ENCODE measurements around the gene TMTC1.
"Not testable (repeated sequence)": the region's sequence is repeated elsewhere in the genome, so short reads cannot be mapped to it uniquely, and the experiment has no call there.

TMTC1 gene

DNA sequence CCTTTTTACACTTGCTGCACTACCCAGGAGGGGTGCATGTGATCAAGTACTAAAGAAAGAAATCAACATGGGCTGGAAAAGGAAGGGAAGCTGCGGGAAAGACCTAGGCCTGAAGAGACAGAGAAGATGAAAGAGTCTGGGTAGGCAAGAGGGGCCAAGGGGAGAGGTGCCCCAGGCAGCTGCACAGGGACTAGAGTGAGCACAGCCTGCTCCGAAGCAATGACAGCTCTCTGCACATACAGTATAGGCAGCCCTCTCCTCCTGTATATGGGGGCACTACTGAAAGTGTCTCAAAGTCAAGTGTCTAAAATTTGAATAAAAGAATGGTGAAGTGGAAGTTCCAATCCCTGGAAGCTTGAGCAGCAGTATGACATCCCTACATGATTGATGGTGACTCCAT lies 112.0 kb downstream of the TMTC1 start:
- no peak for DNase-seq (ENCODE audit: low read depth in 2 of 2)

DNA sequence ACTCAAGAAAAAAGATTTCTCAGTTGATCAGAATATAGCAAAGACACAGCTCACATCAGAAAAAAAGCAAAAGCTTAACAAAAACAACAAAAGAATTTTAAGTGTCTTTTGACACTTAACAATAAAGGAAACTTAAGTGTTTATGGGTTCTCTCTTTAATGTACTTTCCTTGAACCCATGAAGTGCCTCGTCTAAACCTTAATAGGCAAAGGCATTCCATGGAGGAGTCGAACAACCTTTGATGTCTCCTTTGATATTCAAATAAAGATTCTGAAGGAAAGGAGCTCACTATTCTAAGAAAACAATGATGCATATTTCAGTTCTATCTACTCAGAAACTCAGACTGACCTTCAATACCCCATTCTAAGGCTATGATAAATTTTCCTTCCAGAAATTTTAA lies 116.7 kb downstream of the TMTC1 start:
- DNase-seq (ENCODE audit: low read depth in 2 of 2) = no peak

GRCh38 chr12:29665107-29665506 lies 118.6 kb downstream of the TMTC1 start:
- DNase-seq (ENCODE audit: low read depth in 2 of 2) = no peak

- DNase-seq (ENCODE audit: low read depth in 2 of 2) = no peak
Measured at GRCh38 chr12:29662734-29663323, 120.9 kb downstream of the TMTC1 start.

DNA sequence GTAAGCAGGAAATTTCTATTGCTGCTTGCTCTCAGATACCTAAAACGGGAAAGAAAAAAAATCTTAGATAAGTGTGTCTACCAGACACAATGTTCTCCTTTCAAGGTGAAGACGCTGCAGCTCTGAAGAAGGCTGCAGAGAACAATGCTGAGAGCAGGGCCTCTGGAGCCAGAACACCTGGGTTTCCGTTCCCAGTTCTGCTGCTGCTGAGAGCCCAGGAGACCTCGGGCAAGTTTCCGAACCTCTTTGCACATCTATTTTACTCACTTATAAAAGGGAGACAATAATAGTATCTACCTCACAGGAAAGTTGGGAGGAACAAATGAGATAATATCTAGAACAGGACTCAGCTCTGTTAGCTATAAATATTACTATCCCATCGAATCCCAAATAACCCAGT lies 122.9 kb downstream of the TMTC1 start:
- no peak for DNase-seq (ENCODE audit: low read depth in 2 of 2)

DNA sequence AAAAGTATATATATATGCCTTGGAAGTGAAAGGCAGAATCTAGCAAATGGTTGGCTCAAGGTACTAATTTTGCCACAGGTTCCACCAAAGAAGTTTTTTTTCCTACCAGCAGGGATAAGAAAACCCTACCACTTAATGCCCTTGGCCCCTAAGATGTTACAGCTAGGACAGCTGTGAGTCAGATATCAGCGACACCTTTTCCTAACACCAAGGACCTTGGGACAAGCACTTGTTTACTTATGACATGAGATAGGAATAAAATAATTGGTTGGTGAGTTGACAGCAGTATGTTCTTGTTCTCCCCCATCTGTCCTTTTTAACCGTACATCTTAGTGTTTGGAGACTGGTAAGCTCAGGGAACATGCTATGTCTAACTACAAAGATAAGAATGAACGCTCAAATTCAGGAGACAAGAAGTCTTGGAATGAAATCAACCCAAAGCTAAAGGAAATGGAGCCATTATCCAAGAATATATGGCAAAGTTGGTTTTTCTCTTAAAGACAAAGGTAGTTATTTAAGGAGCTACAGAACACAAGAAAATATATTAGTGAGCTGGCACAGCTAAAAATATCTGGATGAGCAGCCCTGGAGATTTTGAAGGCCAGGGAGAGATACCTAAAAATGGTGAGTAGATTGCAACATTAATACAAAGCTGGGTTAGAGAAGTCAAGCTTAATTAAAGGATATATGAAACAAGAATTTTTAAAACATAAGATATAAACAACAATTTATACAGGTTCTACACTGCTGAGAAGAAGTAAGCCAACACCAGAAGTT lies 126.8 kb downstream of the TMTC1 start:
- no peak for DNase-seq (ENCODE audit: low read depth in 2 of 2)

DNA sequence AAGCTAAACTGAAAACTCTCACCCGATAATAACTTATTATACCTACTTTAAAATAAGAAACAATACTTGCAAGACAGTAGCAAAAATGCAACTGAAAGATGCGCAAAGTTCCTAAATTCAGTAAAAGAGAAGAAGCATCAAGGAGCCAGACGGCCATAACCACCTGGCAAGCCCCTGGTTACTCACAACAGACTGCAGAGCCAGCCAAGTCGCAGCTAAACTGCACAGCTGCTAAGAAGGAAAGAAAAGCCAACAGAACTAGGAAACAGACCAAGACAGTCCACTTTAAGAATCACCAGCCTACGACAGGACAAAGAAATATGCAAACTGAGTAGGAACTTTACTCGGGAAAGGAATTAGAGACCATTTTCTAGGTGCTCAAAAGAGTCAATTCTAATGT lies 127.9 kb downstream of the TMTC1 start:
- DNase-seq (ENCODE audit: low read depth in 2 of 2) = no peak

GRCh38 chr12:29653286-29653685 lies 130.5 kb downstream of the TMTC1 start:
- DNase-seq (ENCODE audit: low read depth in 2 of 2) = no peak

DNA sequence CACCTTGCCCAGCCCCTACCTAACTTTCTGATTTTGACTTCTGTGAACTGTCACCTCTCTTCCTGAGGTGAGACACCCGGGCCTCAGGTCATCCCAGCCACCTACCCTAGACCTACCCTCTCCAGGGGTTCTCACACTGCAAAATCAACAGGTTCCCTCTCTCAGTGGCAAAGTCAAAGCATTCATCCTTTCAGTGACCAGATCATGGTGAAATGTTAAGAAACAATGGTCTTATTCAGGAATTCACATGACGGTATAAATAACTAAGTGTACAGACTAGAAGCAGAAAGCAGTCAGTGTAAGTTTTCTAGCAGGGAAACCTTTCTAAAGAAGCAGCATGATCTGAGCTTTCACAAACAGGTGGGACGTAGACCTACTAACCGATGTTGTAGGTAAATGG lies 133.4 kb downstream of the TMTC1 start:
- no peak for DNase-seq (ENCODE audit: low read depth in 2 of 2)

DNA sequence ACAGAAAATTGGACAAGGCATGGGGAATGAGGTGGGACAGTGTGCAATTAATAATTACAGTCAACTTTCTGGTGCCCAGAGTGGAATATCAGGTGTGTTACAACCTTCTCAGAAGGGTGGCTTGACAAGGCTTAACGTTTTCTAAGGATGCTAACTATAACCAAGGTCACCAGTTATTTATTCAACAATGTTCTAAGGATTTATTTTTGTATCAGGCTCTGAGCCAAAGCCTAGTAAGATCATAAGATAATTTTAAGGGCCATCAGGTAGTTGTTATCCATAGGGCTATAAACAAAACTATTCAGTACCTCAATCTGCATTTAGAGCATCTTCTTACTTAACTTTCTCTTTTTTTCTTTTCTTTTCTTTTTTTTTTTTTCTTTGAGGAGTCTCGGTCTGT lies 134.0 kb downstream of the TMTC1 start:
- no peak for DNase-seq (ENCODE audit: low read depth in 2 of 2)

- DNase-seq (ENCODE audit: low read depth in 2 of 2) = no peak
Measured at GRCh38 chr12:29644536-29645162, 139.1 kb downstream of the TMTC1 start.

- no peak for DNase-seq (ENCODE audit: low read depth in 2 of 2)
Measured at GRCh38 chr12:29640589-29641345, 143.0 kb downstream of the TMTC1 start.

GRCh38 chr12:29639893-29640495 lies 143.7 kb downstream of the TMTC1 start:
- DNase-seq (ENCODE audit: low read depth in 2 of 2) = no peak

DNA sequence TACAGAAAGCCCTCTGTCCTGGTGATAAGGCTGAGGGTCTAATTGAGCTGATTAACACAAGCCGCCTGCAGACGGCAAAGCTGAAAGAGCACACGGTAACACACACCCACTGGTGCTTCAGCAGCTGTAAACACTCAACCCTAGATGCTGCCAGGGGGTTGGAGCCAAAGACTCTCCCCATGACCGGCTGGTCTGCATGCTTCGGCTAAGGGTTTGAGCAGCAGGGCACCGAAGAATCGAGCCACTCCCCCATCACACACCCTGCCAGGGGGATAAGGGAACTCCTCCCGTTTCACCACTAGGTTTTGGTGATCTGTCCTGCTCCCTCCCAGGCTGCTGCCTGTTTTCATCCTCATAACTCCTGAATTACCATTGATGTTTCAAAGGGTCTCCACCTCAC lies 145.2 kb downstream of the TMTC1 start:
- no peak for DNase-seq (ENCODE audit: low read depth in 2 of 2)

- no peak for DNase-seq (ENCODE audit: low read depth in 2 of 2)
Measured at GRCh38 chr12:29634057-29634456, 149.7 kb downstream of the TMTC1 start.

DNA sequence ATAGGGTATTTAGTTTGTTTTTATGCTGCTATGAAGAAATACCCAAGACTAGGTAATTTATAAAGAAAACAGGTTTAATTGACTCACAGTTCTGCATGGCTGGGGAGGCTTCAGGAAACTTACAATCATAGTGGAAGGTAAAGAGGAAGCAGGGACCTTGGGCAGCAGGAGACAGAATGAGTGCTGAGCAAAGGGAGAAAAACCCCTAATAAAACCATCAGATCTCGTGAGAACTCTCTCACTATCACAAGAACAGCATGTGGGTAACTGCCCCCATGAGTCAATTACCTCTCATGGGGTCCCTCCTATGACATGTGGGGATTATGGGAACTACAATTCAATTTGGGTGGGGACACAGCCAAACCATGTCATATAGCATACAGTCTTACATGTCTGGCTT lies 153.6 kb downstream of the TMTC1 start:
- DNase-seq (ENCODE audit: low read depth in 2 of 2) = not testable (repeated sequence)

- no peak for DNase-seq (ENCODE audit: low read depth in 2 of 2)
Measured at GRCh38 chr12:29627221-29627620, 156.5 kb downstream of the TMTC1 start.

DNA sequence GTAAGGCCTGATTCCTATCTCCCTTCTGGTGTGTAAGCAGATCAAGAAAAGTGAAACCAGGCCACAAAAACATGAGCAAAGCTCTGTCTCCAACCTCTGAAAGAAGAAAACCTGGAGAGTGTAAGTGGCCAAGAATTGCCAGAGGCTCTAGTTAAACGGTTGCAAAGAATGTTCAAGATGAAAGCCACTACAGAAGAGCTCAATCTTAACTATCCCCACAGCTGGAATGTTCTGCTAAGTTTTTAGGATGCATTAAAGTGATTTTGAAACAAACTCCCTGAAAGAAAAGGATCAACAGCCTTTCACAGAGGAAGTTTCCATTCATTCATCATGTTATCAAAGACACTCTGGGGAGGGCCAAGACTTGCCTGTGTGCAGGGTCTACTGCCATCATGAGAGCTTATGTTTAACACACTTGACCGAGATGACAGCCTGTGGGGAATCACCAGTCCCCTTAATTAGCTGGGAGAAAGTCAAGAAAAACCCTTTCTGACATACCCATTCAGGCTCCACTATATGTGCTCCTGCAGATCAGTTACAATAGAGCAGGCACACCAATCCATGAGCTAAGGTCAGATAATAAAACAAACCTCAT lies 158.3 kb downstream of the TMTC1 start:
- no peak for DNase-seq (ENCODE audit: low read depth in 2 of 2)

GRCh38 chr12:29622251-29622650 lies 161.5 kb downstream of the TMTC1 start:
- no peak for DNase-seq (ENCODE audit: low read depth in 2 of 2)

DNA sequence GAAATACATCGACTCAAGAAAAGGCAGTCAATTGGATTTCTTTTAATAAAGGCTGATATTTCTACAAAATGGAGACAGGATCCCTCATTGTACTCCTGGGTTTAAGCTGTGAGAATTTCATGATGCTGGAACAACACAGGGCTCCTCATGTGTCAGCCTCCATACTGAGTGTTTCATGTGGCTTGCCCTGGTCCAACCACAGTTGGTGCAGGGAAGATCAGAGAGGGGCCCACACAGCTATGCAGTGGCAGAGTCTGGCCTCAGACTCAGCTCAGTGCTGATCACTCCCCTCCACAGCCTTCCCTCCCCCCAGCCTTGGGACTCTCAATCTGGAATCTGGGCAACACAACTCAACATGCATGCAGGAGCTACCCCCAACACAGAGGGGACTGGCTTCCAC lies 163.7 kb downstream of the TMTC1 start:
- no peak for DNase-seq (ENCODE audit: low read depth in 2 of 2)

DNA sequence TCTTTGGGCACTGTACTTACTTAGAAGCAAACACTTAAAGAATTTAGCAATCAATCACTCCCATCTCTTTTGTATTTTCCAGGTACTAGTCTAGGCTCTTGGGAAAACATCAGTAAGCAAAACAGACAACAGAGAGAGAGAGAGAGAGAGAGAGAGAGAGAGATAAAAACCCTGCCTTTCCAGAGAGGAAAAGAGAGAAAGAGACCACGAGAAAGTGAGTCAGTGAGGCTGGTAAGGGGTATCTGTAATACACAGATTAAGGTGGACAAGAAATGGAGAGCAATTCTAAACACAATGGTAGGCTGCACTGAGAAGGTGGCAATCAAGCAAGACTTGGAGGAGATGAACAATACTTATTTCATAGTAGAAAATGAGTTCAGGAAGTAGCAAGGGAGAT lies 166.3 kb downstream of the TMTC1 start:
- no peak for DNase-seq (ENCODE audit: low read depth in 2 of 2)

Data from stimulated activated CD4-positive, alpha-beta T cell treated with anti-CD3 and anti-CD28 coated beads, Interleukin-1b, Interleukin-23, amount 100 ng/mL, for 1 hour (primary cell).